NCI-H2029 (cell line): ENCODE measurements around the gene C1GALT1C1L.
"Not testable (repeated sequence)": the region's sequence is repeated elsewhere in the genome, so short reads cannot be mapped to it uniquely, and the experiment has no call there.

Source experiments
- DNase-seq: peaks from one replicate; lab custom pipeline; 2025; lab: John Stamatoyannopoulos, UW

C1GALT1C1L gene

GRCh38 chr2:43676322-43677050 is at the start of gene C1GALT1C1L:
Gene C1GALT1C1L (minus strand): TSS chr2:43676429. CDS start chr2:43676322, 107 bp downstream.
- peak; percentile 44 for DNase-seq

DNA sequence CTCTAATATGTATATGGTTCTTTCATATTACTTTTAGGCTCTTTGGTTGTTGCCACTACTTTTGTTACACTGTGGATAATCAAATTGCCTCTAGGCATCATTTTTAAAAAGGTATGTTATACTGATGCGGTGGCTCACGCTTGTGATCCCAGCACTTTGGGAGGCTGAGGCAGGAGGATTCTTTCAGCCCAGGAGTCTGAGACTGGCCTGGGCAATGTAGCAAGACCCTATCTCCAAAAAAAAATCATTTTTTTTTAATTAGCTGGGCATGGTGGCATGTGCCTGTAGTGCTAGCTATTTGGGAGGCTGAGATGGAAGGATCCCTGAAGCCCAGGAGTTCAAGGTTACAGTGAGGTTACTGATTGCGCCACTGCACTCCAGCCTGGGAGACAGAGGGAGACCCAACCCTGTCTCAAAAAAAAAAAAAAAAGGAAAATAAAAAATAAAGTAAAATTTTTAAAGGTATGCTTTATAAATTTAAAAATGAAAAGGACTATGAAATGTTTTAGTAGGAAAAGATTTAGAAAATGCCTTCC is 49.5 kb upstream of the C1GALT1C1L start:
- DNase-seq, result no peak

- no peak for DNase-seq
Measured at GRCh38 chr2:43724728-43725526, 48.7 kb upstream of the C1GALT1C1L start.

- DNase-seq, result no peak
Measured at GRCh38 chr2:43718530-43719124, 42.4 kb upstream of the C1GALT1C1L start.

DNA sequence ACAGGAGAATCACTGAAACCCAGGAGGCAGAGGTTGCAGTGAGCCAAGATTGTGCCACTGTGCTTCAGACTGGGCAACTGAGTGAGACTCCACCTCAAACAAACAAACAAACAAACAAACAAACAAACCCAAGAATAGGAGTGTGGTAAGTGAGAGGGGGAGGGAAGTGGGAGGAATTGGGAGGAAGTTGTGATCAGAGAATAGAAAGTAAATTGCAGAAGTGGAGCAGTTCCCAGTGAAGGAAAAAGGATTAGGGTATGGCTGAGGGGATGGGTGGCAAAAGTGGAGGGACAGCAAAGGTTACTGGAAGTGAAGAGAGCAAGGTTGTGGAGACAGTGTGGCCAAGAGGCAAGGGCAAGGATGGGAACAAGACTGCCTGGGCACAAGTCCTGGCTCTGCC is 41.1 kb upstream of the C1GALT1C1L start:
- no peak for DNase-seq

- DNase-seq, result no peak
Measured at GRCh38 chr2:43715300-43716098, 39.3 kb upstream of the C1GALT1C1L start.

DNA sequence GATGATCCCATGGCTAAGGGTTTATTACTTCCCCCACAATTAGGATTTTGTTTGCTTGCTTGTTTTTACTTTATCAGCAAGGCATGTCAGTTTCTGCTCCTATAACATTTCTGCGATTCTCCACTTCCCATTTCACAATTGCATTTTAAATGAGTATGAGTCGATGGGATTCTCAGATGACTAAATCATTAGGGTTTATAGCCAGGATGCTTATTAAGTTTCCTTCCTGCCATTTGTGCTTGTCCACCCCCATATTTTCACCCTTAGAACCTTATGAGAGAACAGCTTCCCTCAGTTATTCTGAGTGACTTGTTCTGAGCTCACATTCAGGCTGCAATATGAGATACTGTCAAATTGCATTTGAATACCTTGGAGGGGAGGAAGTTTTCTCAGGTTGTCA is 37.9 kb upstream of the C1GALT1C1L start:
- DNase-seq, result no peak

GRCh38 chr2:43710866-43711265 is 34.6 kb upstream of the C1GALT1C1L start:
- no peak for DNase-seq

DNA sequence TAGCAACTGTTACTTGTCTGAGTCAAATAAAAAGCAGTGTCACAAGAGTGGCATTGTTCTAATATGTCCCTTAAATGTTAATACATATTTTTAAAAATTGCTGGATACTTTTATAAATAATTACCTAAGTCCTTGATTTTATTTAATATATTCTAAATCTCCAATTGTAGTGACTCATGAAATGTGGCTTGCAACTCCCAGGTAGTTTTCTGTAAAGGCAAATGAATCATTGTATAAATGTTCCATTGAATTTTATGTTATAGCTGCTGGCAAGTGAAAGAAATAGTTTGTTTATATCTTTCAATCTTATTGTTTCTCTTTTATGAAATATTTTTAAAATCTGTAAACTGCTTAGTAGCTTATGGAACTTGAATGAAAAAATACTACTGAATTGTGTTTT is 32.7 kb upstream of the C1GALT1C1L start:
- DNase-seq, result no peak

- DNase-seq, result no peak
Measured at GRCh38 chr2:43708178-43708577, 31.9 kb upstream of the C1GALT1C1L start.

DNA sequence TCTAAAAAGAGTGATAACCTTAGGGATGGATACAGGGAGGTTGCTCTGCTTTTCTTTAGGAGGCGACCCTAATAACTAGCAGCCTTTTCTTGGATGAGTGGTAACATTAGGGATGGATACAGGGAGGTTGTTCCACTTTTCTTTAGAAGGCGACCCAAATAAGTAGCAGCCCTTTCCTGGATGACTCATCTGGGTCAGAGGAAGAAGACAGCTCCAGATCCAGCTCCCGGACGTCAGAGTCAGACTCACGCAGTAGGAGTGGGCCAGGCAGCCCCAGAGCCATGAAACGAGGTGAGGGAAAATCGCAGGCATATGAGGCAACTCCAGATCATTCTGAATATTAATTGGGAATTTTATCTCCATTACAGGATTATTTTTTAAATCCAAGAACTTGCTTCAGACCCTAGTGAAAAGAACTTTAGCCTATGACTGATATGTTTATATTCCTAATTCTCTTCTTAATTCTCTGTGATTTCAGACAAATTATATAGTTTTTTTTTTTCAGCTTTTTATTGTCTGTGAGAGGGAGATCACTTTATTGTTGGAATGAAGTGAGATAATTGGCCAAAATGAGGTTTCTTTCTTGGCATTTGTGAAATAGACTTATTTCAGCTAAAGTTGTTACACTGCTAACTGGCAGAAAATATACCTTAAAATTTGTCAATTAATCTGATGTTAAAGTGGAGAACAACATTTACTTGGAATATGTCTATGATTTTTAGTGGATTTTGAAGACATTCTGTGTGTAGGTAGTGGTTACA is 31.2 kb upstream of the C1GALT1C1L start:
- DNase-seq, result no peak

DNA sequence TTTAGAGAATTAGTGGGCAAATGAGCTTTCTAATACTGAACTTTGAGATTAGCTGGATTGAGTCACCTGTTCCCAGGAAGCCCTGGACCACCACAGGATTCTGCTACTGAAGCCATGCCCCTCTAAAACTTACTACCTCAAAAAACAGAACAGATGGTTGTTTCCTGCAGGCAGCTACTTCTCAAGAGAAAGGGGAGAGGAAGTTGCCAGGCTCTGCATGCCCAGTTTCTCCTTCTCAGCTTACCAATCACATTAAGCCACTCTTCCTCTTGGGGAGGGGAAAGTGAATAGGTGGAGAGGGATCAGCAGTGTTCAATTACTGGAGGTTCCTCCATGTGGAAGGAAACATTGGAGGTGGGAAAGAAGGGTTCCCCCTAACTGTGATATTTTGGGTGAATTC is 24.9 kb upstream of the C1GALT1C1L start:
- DNase-seq, result no peak

- DNase-seq, result no peak
Measured at GRCh38 chr2:43699761-43700160, 23.5 kb upstream of the C1GALT1C1L start.

- DNase-seq, result not testable (repeated sequence)
Measured at GRCh38 chr2:43698140-43698539, 21.9 kb upstream of the C1GALT1C1L start.

- DNase-seq, result no peak
Measured at GRCh38 chr2:43692428-43692994, 16.3 kb upstream of the C1GALT1C1L start.

GRCh38 chr2:43689999-43690398 is 13.8 kb upstream of the C1GALT1C1L start:
- no peak for DNase-seq

- DNase-seq, result no peak
Measured at GRCh38 chr2:43685357-43685756, 9.1 kb upstream of the C1GALT1C1L start.

DNA sequence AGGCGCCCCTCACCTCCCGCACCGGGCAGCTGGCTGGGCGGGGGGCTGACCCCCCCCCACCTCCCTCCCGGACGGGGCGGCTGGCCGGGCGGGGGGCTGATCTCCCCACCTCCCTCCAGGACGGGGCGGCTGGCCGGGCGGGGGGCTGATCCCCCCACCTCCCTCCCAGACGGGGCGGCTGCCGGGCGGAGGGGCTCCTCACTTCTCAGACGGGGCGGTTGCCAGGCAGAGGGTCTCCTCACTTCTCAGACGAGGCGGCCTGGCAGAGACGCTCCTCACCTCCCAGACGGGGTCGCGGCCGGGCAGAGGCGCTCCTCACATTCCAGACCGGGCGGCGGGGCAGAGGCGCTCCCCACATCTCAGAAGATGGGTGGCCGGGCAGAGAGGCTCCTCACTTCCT is 1.6 kb upstream of the C1GALT1C1L start:
- DNase-seq, result not testable (repeated sequence)

GRCh38 chr2:43675646-43676321 is 445 bp downstream of the C1GALT1C1L start:
- DNase-seq, result no peak

GRCh38 chr2:43657241-43657640 is 19.0 kb downstream of the C1GALT1C1L start:
- no peak for DNase-seq
